ENCODE data around the gene LY6G6F.

The LY6G6F gene

DNA sequence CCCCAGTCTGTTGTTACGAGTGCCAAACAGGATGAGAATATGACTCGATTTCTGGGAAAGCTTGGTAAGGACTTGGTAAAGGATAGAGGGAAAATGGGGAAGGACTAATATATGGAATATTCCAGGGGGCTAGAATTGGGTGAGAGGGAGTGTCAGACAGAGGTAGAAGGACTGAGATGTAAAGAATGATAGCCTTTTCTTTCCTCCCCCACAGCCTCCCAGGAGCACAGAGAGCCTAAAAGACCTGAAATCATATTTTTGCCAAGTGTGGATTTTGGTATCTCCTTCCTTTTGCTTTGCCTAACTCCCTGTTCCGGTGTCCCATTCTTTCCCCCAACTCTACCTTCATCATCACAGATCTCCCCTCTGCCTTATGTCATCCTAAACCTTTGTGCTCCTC lies 36.2 kb downstream of the LY6G6F start:
- DNase-seq = no peak

DNA sequence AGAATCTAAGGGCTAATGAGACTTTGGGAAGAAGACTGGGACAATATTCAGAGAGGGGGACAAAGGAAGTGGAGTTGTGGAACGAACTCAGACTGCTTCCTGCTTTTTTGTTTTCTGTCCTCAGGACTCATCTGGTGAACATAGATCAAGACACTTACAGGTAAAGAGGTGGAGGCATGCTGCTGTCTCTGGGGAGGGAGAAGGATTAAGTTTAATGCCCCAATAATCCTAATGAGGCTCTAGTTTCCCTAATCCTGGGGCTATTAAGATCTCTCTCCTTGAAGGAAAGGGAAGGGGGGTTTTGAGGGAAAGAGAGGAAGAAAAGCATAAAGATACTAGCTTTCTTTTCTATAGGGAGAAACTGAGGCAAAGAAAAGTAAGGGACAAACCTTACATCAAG lies 37.8 kb downstream of the LY6G6F start:
- no peak for DNase-seq

DNA sequence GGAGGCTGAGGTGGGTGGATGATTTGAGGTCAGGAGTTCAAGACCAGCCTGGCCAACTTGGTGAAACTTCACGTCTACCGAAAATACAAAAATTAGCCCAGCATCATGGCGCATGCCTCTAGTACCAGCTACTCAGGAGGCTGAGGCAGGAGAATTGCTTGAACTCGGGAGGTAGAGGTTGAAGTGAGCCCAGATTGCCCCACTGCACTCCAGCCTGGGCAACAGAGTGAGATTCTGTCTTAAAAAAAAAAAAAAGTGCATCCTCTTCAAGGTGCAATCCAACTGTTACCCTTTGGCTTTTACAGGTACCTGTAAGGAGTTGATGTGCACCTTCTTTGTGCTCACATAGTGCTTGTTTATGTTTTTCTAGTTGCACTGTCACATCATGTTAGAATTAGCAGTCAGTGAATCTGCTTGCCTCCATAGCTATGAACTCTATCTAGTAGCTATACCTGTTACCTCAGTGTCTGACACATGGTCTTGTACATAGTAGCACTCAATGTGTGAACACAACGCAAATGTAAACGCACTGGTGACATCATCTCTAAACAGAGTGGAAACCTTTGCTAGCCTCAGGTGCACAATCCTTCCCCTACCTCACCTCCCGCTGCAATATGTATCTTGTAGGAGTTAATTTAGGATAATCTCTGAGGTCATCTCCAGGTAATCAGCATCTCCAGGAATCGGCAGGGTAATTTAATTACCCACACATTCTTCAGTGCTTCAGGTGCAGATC lies 42.8 kb downstream of the LY6G6F start:
- DNase-seq = no peak

DNA sequence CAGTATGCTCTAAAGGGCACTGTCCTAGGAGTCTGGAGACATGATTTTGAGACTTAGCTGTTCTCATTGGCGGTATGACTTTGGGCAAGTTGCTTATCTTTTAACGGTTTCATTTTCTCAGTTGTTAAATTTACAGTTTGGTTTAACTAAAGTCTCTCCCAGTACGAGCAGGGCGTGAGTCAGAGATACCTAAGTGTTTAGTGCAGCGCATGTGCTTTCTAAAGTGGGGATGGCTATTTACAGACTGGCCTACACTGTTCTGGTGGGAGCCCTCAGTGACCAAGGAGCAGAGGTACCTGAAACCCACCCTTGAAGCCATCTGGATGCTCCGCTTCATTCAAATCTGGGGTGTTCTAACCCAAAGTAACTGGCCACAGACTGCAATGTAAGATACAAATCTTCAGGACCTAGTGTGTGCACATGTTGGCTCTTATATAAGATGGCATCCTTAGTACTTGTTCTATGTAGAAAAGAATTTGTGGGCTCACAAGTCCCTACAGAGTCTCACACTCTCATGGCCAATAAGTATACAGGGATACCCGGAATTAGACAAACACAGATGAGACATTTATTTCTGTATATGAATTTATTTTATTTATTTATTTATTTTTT lies 43.9 kb downstream of the LY6G6F start:
- no peak for DNase-seq

DNA sequence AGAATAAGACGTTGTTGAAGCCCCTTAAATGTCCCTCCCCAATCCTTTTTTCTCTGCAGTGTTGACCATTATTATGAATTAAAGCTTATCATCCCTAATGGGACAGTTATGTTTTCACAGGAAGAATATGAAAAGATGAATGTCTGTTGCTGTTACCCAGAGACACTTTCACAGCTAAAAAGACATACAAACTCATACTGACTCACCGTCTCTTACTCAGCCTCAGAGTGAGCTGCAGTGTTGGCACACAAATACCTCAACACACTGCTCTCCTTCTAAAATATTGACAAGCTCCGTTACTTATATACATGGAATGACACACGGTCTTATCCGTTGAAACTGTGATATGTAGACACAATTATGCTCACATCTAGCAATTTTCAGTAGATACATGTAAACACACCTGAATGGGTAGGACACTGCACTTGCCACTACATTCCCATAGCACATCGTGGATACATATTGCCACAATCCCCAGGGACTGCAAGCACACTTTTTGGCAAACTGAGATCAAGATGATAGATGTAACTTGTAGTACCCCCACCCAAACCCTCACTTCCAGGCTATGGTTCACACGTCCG lies 46.2 kb downstream of the LY6G6F start:
- no peak for DNase-seq

DNA sequence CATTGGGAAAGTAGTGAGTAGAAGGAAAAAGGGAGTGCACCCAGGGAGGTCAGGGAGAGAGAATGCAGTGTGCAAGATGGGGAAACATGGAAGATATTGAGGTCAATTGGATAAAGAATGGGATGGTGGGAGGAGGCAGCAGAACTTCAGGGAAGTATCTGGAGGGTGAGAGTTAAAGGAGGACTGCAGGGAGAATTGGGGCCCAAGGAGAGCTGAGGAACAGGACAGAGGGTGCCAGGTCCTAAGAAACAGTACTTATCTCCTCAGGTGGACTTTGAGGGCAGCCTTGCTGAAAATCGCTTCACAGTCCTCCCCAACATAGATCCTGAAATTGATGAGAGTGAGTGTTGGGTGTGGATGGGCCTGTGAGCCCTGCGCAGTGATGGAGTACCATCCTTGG lies 51.6 kb downstream of the LY6G6F start:
- DNase-seq = no peak

Data from activated CD4-positive, alpha-beta T cell treated with anti-CD3 and anti-CD28 coated beads for 48 hours (primary cell).